Stimulated activated naive CD8-positive, alpha-beta T cell treated with anti-CD3 and anti-CD28 coated beads, Interleukin-15, Interleukin-2, amounts not matched to agents 100 ng/mL and 50 ng/mL, for 24 hours (primary cell): ENCODE measurements around the gene DSEL.

Experiments
- H3K27ac Mint-ChIP-seq: one replicate; pipeline ENCODE4 v1.8.0; 2021; ENCODE audit warnings: mild to moderate bottlenecking, mixed read lengths
- H3K27me3 Mint-ChIP-seq: one replicate; pipeline ENCODE4 v1.8.0; 2021; ENCODE audit warnings: mixed read lengths
- H3K36me3 Mint-ChIP-seq: one replicate; pipeline ENCODE4 v1.8.0; 2021; ENCODE audit warnings: low read depth, mixed read lengths
- H3K4me1 Mint-ChIP-seq: one replicate; pipeline ENCODE4 v1.8.0; 2021; ENCODE audit warnings: low read depth, mixed read lengths
- H3K4me3 Mint-ChIP-seq: one replicate; pipeline ENCODE4 v1.8.0; 2021; ENCODE audit warnings: mild to moderate bottlenecking, mixed read lengths
- H3K9me3 Mint-ChIP-seq: one replicate; pipeline ENCODE4 v1.8.0; 2021; ENCODE audit warnings: mixed read lengths

DSEL gene

DNA sequence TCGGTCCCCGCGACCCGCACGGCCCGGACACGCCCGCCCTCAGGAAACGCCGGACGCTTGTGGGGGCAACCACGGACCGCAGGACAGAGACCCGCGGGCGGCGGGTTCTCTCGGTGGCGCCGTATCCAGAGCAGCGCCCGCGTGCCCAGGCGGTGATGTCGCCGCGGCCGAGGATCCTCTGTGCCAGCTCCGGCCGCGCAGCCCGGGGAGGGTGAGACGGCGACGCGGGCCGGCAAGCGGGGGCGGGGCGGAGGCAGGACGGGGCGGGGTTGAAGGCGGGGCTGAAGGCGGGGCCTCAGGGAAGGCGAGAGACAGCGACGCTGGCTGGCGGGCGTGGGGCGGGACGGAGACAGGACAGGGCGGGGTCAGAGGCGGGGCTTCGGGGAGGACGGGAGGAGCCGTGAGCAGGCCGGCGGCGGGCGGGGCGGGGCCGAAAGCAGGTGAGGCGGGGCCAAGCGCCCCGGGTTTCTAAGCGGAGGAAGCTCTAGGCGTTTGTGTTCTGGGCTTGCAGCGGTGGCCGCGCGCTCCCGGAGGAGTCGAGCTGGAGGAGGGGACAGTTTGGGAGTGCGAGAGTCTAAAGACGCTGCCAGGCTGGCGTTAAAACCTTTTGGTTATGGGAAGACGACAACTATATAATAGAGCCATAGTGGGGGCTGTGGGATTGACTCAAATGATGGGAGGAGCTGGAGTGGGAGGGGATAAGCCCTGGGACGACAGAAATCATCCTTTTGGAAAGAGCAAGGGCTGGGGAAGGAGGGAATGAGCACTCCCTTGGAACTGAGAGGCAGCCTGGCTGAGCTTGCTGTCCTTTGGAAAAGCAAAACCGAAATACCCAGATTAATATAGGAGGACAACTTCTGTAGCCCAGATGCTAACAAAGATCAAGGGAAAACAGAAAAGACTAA is at the start of gene DSEL:
DSEL (minus strand) TSS at position 182 of the 905 bp plus-strand sequence. CDS start 2,112 bp downstream, outside the sequence.
- peaks cover 20% of the 10 kb centered on the region for H3K4me1 Mint-ChIP-seq
- peak within 1 kb of the TSS; percentile 88 for H3K4me3 Mint-ChIP-seq
- H3K36me3 Mint-ChIP-seq = no peaks in the 10 kb centered on the region
- H3K9me3 Mint-ChIP-seq = no peaks in the 10 kb centered on the region
- peaks cover 21% of the 10 kb centered on the region for H3K27me3 Mint-ChIP-seq
- peak within 1 kb of the TSS; percentile 33 for H3K27ac Mint-ChIP-seq

DNA sequence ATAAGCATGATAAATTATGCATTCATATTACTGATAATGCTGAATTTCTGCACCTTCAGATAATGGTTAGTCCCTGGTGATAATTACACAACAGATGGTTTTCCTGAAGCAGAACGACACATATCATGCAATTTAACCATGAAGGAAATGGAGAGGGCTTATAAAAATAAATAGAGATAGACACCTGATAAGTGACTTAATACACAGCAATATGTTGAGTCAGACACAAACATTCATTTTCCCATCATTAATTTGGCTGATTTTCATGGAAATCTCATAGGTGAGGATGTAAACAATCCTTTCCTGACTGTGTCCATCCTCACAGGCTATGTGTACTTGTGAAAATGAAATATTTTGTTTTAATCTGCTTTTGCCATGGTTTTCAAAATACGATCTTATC is 36.9 kb upstream of the DSEL start:
- Mint-ChIP-seq H3K4me3 (no peak overlapping the region), H3K27me3 (no peaks in the 10 kb centered on the region), H3K27ac (no peak overlapping the region), H3K36me3 (no peaks in the 10 kb centered on the region), H3K9me3 (no peaks in the 10 kb centered on the region), H3K4me1 (no peaks in the 10 kb centered on the region)

DNA sequence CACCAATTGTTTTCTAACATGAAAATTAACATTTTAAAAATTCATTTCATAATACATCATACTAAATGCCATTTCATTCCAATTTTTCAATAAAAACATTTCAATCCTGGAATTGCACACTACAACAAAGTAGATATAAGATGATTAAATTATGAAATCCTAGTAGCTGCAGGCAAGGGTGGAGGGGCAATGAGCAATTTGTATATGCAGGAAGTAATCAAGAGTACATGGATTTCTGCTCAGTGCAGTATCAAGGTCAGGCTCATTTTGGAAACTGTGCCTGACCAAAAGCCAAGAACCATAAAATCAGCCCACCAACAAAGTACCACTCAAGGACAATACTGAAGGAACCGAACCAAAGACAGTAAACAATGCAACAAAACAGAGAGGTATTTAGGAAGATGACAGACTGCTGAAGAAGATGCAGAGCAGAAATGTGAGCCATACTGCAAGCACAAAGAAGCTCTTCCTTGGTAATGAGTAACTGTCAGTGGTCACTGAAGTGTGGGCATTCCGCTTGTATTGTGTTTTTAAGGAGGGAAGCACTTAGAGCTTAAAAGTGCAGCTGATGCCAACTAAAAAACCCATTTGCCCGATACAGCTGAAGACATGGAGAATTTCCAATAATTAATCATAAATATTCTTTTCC is 34.5 kb upstream of the DSEL start:
- no peaks in the 10 kb centered on the region for H3K36me3 Mint-ChIP-seq
- H3K4me3 Mint-ChIP-seq = no peak overlapping the region
- H3K4me1 Mint-ChIP-seq = no peaks in the 10 kb centered on the region
- no peaks in the 10 kb centered on the region for H3K27me3 Mint-ChIP-seq
- H3K27ac Mint-ChIP-seq = no peak overlapping the region
- no peaks in the 10 kb centered on the region for H3K9me3 Mint-ChIP-seq

DNA sequence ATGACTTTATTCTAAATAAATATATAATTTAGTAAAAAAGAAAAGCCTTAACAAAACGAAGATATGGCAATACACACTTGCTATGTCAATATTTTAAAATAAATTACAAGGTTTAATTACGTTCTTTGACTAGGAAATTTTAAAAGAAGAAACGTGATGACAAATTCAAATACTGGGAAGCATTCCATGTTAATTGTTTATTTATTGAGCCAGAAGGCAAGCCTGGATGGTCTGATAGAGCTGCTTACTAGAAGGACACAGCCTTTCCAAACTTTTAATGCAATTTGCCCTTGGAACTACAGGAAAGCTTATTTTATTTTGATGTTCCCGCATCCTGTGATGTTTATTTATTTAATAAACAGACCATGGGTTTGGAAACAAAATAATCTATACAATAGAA is 33.4 kb upstream of the DSEL start:
- no peaks in the 10 kb centered on the region for H3K27me3 Mint-ChIP-seq
- no peaks in the 10 kb centered on the region for H3K36me3 Mint-ChIP-seq
- H3K4me1 Mint-ChIP-seq = no peaks in the 10 kb centered on the region
- no peak overlapping the region for H3K27ac Mint-ChIP-seq
- no peaks in the 10 kb centered on the region for H3K9me3 Mint-ChIP-seq
- no peak overlapping the region for H3K4me3 Mint-ChIP-seq

DNA sequence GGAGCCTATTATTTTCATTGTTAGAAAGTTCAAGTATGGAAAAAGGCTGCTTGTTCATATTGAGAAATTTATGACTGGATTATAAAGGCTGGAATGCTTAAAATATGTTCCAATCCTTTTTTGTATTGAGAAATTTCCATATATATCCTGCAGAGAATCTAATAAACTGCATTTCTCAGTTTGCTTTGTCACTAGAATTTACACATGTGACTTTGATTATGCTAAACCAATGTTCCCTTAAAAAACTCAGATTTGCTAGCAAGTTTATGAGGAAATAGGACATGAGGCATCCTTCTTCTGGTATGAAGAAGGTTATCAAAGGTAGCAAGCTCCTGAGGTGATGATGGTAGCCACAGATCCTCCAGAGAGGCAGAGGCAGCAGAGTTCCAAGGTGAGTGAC is 29.2 kb upstream of the DSEL start:
- no peak overlapping the region for H3K27ac Mint-ChIP-seq
- H3K4me3 Mint-ChIP-seq = no peak overlapping the region
- no peaks in the 10 kb centered on the region for H3K36me3 Mint-ChIP-seq
- H3K9me3 Mint-ChIP-seq = no peaks in the 10 kb centered on the region
- H3K4me1 Mint-ChIP-seq = no peaks in the 10 kb centered on the region
- H3K27me3 Mint-ChIP-seq = peaks cover 3% of the 10 kb centered on the region

DNA sequence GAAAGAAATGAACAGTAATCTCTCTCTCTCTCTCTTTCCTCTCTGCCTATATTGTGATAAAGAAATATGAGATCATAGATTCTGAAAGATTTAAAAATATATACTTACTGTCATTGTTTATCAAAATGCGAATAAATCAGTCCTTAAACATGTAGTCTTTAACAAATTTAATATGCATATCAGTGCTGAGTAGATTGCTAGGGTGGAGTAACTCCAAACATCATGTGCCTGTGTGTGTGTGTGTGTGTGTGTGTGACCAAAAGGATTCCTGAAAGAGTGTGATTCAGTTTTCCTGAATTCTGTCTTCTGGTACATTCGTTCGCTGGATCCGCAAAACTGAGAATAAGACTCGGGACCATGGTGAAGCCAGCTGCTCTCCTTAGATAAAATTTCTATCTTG is 24.0 kb upstream of the DSEL start:
- H3K27me3 Mint-ChIP-seq = peaks cover 3% of the 10 kb centered on the region
- no peaks in the 10 kb centered on the region for H3K4me1 Mint-ChIP-seq
- no peak overlapping the region for H3K27ac Mint-ChIP-seq
- H3K4me3 Mint-ChIP-seq = no peak overlapping the region
- H3K9me3 Mint-ChIP-seq = no peaks in the 10 kb centered on the region
- H3K36me3 Mint-ChIP-seq = no peaks in the 10 kb centered on the region

DNA sequence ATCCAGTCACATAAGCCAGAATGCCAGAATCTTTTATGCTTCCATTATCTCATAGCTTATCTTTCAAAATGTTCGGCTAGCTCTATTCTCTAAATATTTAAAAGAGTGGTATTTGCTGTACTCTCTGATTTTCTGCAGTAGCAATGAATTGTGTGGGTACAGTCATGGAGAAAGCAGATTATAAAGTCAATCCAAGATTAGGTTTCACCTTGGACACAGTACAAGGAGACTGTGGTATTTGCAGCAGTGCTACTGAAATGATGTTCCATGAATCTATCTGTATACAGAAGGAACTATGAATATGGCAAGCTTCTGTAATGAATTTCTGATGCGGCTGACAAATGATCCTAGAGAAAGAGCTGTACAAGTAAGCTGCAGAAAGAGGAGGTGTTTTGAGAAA is 15.4 kb upstream of the DSEL start:
- Mint-ChIP-seq H3K36me3 (no peaks in the 10 kb centered on the region), H3K9me3 (no peaks in the 10 kb centered on the region), H3K4me1 (no peaks in the 10 kb centered on the region), H3K27me3 (peaks cover 8% of the 10 kb centered on the region), H3K27ac (no peak overlapping the region), H3K4me3 (no peak overlapping the region)

DNA sequence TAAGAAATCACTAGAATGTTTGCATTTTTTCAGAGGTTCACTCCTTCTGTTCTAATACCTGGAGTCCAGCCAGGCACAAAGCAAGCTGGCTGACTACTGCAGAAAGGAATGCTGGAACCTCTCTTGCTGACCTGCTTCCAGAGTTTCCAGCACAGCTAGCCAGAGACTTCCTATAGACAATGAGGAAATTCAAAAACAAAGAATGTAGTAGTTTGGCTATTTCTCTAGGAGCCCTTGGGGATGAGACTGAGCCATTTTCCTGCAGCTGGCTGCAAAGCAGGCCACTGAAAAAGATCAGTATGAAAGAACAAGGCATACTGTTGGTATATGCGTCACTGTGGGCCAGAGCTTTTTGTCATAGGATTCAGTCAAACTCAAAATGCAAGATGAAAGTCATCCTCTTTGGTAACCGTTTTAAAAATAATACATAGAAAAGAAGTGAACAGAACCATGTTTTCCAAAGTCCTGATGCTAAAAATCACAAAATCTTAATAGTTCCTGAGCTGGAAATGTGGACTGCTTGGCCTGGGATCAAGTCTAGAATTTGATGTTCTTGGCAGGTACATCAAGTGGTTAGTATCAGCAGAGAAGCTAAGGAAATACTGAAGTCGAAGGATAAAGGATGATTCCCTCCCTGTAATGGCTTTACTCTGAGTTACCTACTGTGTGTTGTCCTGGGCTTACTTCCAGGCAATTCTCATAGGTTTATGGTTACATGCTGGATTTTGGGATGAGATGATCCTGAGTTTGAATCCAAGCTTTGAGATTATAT is 9.0 kb upstream of the DSEL start:
- Mint-ChIP-seq H3K9me3 (no peaks in the 10 kb centered on the region), H3K36me3 (no peaks in the 10 kb centered on the region), H3K27ac (no peak overlapping the region), H3K27me3 (peaks cover 36% of the 10 kb centered on the region), H3K4me1 (no peaks in the 10 kb centered on the region), H3K4me3 (no peak overlapping the region)

DNA sequence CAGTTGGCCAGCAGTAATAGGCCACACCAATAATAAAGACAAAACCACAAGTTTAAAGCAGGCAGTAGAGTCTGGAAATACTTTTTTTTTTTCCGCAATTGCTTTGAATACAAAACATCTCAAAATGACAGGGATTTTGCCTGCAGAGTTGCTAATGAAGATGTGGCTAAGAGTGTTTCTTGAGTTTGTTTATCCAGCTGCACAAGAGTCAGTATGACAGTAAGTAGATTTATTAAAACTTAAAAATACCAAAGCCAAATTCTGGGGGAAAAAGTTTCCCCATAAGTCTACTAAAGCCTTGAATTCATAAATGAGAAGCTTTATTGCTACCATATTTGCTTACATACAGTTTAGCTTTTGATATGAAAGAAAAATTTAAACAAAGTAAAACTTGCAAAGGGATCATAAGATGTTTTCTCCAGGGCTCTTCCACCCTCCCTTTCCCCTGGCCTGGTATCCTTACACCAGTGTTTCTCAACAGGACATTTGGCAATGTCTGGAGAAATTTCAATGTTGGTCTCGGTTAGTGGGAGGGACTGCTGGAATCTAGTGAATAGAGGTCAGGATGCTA is 3.9 kb upstream of the DSEL start:
- Mint-ChIP-seq H3K9me3 (no peaks in the 10 kb centered on the region), H3K27ac (no peak overlapping the region), H3K27me3 (peaks cover 43% of the 10 kb centered on the region), H3K4me1 (peaks cover 16% of the 10 kb centered on the region), H3K4me3 (no peak overlapping the region), H3K36me3 (no peaks in the 10 kb centered on the region)

DNA sequence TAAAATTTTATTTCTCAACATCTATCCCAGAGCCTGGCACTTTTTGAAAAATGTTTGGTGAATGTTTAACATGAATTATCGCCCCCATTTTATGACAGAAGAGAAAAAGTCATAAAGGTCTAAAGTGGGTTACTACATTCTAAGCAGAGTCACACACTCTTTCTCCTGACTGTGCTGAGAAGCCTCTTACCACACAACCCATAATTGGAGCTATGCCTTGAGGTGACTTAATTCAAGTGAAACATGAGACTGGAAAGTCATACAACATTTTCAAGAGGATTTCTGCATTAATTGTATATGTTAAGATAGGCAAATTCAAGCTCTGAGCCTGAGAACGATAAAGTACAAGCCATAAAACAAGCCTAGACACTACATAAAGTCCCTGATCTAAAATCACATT is 3.1 kb upstream of the DSEL start:
- H3K4me1 Mint-ChIP-seq = peaks cover 20% of the 10 kb centered on the region
- peaks cover 41% of the 10 kb centered on the region for H3K27me3 Mint-ChIP-seq
- H3K4me3 Mint-ChIP-seq = no peak overlapping the region
- H3K9me3 Mint-ChIP-seq = no peaks in the 10 kb centered on the region
- H3K27ac Mint-ChIP-seq = no peak overlapping the region
- H3K36me3 Mint-ChIP-seq = no peaks in the 10 kb centered on the region

DNA sequence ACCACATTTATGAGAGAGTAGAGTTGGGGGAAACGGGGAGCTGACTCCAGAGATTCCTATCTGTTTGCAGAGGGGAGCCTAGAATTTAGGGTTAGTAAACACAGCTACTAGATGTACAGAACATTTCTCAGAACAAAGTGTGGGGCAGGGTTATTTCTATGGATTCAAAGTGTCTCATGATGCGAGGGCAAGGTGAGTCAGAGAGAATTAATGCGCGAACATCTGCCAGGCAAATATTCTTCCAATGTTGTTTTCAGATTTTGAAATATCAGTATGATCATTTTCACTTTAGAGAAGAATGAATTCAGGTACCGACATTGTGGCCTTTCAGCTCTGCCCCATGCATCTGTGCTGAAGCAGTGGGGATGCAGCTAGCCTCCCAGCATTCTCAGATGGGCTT is 2.0 kb upstream of the DSEL start:
- peaks cover 37% of the 10 kb centered on the region for H3K27me3 Mint-ChIP-seq
- no peaks in the 10 kb centered on the region for H3K36me3 Mint-ChIP-seq
- H3K27ac Mint-ChIP-seq = no peak overlapping the region
- no peaks in the 10 kb centered on the region for H3K9me3 Mint-ChIP-seq
- H3K4me1 Mint-ChIP-seq = peaks cover 20% of the 10 kb centered on the region
- no peak overlapping the region for H3K4me3 Mint-ChIP-seq

DNA sequence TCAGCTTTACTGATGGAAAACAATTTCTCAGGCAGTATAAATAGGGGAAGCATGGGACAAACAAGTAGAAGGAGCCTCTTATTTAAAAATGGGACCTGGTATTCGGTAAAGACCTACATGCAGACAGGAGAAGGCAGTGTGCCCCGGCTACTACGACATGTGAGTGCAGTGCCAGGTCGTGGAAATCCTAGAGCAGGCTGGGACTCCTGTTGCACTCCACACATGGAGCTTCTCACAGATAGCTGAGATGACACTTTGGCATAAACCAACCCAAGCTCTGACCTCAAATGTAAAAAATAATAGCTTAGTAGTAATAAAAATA is 885 bp upstream of the DSEL start:
- H3K27ac Mint-ChIP-seq = no peak overlapping the region
- peaks cover 27% of the 10 kb centered on the region for H3K27me3 Mint-ChIP-seq
- no peaks in the 10 kb centered on the region for H3K9me3 Mint-ChIP-seq
- peaks cover 20% of the 10 kb centered on the region for H3K4me1 Mint-ChIP-seq
- peak overlapping the region; percentile 88 for H3K4me3 Mint-ChIP-seq
- no peaks in the 10 kb centered on the region for H3K36me3 Mint-ChIP-seq

DNA sequence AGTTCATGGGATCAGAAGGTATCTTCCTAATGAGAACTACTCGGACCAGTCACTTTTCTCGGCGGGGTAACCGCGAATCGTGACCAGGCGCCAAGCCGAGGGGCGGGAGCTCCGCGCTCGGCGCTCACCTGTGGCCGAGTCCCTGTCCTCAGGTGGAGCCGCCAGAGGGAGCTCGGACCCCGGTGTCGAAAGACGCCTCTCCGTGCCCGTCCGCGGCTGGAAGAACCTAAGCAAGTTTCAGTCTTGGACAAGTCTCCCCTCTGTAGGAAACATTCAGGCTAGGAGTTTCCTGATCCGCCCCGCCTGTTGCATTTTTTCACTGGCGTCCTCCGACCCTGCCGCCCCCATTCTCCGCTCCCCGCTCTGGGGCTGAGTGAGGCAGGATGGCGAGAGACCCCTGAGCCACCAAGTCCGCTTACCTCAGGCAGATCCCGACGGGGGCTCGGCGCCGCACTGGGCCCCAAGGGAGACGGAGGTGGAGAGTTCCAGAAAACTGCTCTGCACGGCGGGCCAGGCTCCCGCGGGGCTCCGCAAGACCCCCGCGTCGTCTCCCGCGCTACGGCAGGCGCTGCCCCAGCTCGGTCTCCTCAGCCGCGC is 480 bp downstream of the DSEL start:
- H3K9me3 Mint-ChIP-seq = no peaks in the 10 kb centered on the region
- peak overlapping the region; percentile 83 for H3K4me3 Mint-ChIP-seq
- peaks cover 20% of the 10 kb centered on the region for H3K4me1 Mint-ChIP-seq
- peak overlapping the region; percentile 18 for H3K27ac Mint-ChIP-seq
- no peaks in the 10 kb centered on the region for H3K36me3 Mint-ChIP-seq
- peaks cover 17% of the 10 kb centered on the region for H3K27me3 Mint-ChIP-seq

DNA sequence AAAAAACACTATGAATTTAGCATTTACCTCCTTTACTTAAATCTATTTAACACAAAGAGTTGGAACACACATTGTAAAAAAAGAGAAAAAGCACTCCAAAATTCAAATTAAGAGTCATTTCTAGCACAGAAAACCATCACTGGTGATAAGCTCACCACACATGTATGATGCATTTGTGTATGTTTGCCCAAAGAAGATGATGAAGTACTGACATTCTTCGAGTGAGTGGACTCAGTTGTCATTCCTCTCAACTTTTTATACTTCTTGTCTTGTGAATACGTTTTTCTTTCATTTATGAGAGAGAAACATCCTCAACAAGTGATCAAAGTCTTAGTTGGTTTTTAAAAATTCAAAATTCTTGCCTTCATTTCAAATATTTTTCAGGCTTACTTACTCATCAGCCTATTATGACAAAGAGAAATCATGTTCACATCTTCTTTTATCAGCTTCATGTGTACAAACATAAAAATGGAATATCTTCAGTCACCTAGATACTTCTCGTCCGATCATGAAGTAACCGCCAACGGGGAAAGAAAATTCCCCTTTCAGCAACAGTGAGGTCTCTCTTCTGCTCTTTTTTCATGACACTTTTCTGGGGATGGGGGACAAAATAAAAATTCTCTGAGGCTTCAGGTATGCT is 1.5 kb downstream of the DSEL start:
- Mint-ChIP-seq H3K27ac (no peak overlapping the region), H3K9me3 (no peaks in the 10 kb centered on the region), H3K4me1 (peaks cover 20% of the 10 kb centered on the region), H3K36me3 (no peaks in the 10 kb centered on the region), H3K27me3 (peaks cover 15% of the 10 kb centered on the region), H3K4me3 (peak overlapping the region; percentile 83)
